GM12878 (cell line): Measurements from ENCODE around the gene SLC39A5. TPM values are rescaled to one million over a fixed set of nuclear protein-coding genes. Genes with fewer than 3 reads are reported as not detected.

Experiments
- ATAC-seq: fragments of 200-7000 bp; cut with Tn5 transposase; 3 replicates; pipeline ENCODE4 v1.9.1; 2020; ENCODE audit warnings: mild to moderate bottlenecking, moderate library complexity
- BruUV-seq: library from RNA; stranded (reverse); fragments of 400-500 nt; replicated peaks from 2 replicates; lab custom pipeline; 2021; lab: Mats Ljungman, UMichigan
- CTCF ChIA-PET: fragments of 300-600 bp; sonication (Branson Sonifier 250); formaldehyde crosslinking; extraction: SDS; loops from one replicate; lab custom pipeline; 2021; ENCODE audit warnings: inconsistent platforms; lab: Yijun Ruan, JAX
- POLR2A ChIA-PET: fragments of 350-600 bp; formaldehyde crosslinking; extraction: SDS; loops from one replicate; lab custom pipeline; 2021; ENCODE audit warnings: inconsistent platforms; lab: Charles Lee
- RAD21 ChIA-PET: fragments of 300-600 bp; sonication (Branson Sonifier 250); formaldehyde crosslinking; loops from one replicate; lab custom pipeline; 2023; ENCODE audit warnings: antibody characterized with exemption; ENCODE audit not compliant: unreplicated experiment; lab: Charles Lee
- SMC1A ChIA-PET: fragments of 300-600 bp; sonication (Branson Sonifier 250); formaldehyde crosslinking; loops from one replicate; lab custom pipeline; 2023; ENCODE audit not compliant: unreplicated experiment, uncharacterized antibody; lab: Charles Lee
- DNase-seq: peaks from one replicate; pipeline ENCODE4 v3.0.0-alpha.2; 2011; ENCODE audit warnings: low read depth, low spot score
- FAIRE-seq: peaks from 3 replicates; lab custom pipeline; 2011; peaks lifted over from hg19 to GRCh38; lab: Jason Lieb, UNC
- H2AFZ ChIP-seq: 2 replicates; pipeline ENCODE4 v1.6.0; 2011; ENCODE audit warnings: low read depth, low read length, control low read depth; ENCODE audit not compliant: control insufficient read depth
- H3K27ac ChIP-seq: 2 replicates; pipeline ENCODE4 v1.5.1; 2011; ENCODE audit warnings: control low read depth; ENCODE audit not compliant: control insufficient read depth, insufficient read depth
- H3K27me3 ChIP-seq, 2 experiments: replicated peaks in 1 of 2; 2 replicates each; pipeline versions ENCODE4 v1.6.0 to v1.6.1; 2011; ENCODE audit warnings: low read length in 1 of 2; ENCODE audit not compliant: control insufficient read depth in 2 of 2, insufficient read depth in 2 of 2
- H3K36me3 ChIP-seq, 2 experiments: 2 replicates each; pipeline ENCODE4 v1.5.1; 2011; ENCODE audit warnings: low read length in 1 of 2; ENCODE audit not compliant: control insufficient read depth in 2 of 2, insufficient read depth in 2 of 2
- H3K4me1 ChIP-seq: 2 replicates; pipeline ENCODE4 v1.6.1; 2011; ENCODE audit warnings: mild to moderate bottlenecking, low read length, moderate library complexity, mixed read lengths; ENCODE audit not compliant: control insufficient read depth, insufficient read depth
- H3K4me2 ChIP-seq: 2 replicates; pipeline ENCODE4 v1.6.0; 2011; ENCODE audit warnings: control low read depth; ENCODE audit not compliant: control insufficient read depth, insufficient read depth
- H3K4me3 ChIP-seq: fragments of 200-600 bp; sonication (generic); 2 replicates; pipeline ENCODE4 v1.5.1; 2016
- H3K79me2 ChIP-seq: 2 replicates; pipeline ENCODE4 v1.6.0; 2011; ENCODE audit warnings: low read length; ENCODE audit not compliant: control insufficient read depth, insufficient read depth
- H3K9ac ChIP-seq: 2 replicates; pipeline ENCODE4 v1.8.0; 2011; ENCODE audit warnings: low read length, control low read depth, mixed read lengths; ENCODE audit not compliant: control insufficient read depth, insufficient read depth
- H3K9me3 ChIP-seq: replicated peaks from 3 replicates; pipeline ENCODE4 v1.5.1; 2011; ENCODE audit warnings: mild to moderate bottlenecking, low read length; ENCODE audit not compliant: control insufficient read depth, insufficient read depth
- H4K20me1 ChIP-seq: 2 replicates; pipeline ENCODE4 v1.6.0; 2011; ENCODE audit not compliant: control insufficient read depth, insufficient read depth
- CBFB ChIP-seq: IDR thresholded peaks from 2 replicates; pipeline ENCODE4 v1.6.1; 2016; ENCODE audit warnings: antibody characterized with exemption, low read depth
- EGR1 ChIP-seq, 2 experiments: IDR thresholded peaks; 1 replicate in 1 of 2; 2 replicates in 1 of 2; pipeline ENCODE4 v1.6.1; 2011 to 2012; ENCODE audit warnings: low read depth in 2 of 2, low read length in 2 of 2, borderline replicate concordance in 1 of 2, mild to moderate bottlenecking in 1 of 2, moderate library complexity in 1 of 2
- ESRRA ChIP-seq: IDR thresholded peaks from 2 replicates; pipeline ENCODE4 v1.6.1; 2012; ENCODE audit warnings: mild to moderate bottlenecking, low read length, improper control_type of control experiment
- MYC ChIP-seq: IDR thresholded peaks from 2 replicates; pipeline ENCODE4 v1.6.1; 2011; ENCODE audit warnings: mild to moderate bottlenecking, low read length, moderate library complexity, inconsistent platforms; ENCODE audit not compliant: insufficient read depth, insufficient replicate concordance, insufficient read length, severe bottlenecking
- PBX3 ChIP-seq: IDR thresholded peaks from 2 replicates; pipeline ENCODE4 v1.6.1; 2011; ENCODE audit warnings: mild to moderate bottlenecking, low read depth, low read length, moderate library complexity; ENCODE audit not compliant: insufficient replicate concordance
- RBBP5 ChIP-seq: fragments of 200-600 bp; sonication (generic); conservative IDR thresholded peaks from 2 replicates; pipeline ENCODE4 v1.6.1; 2016
- SIN3A ChIP-seq: IDR thresholded peaks from 2 replicates; pipeline ENCODE4 v1.6.1; 2012; ENCODE audit warnings: low read depth, low read length, improper control_type of control experiment
- SRF ChIP-seq, 2 experiments: IDR thresholded peaks; 2 replicates each; pipeline ENCODE4 v1.6.1; 2011; ENCODE audit warnings: low read depth in 2 of 2, low read length in 2 of 2, mild to moderate bottlenecking in 1 of 2, moderate library complexity in 1 of 2
- TBL1XR1 ChIP-seq: IDR thresholded peaks from 2 replicates; pipeline ENCODE4 v1.6.1; 2012; ENCODE audit warnings: low read depth, low read length, improper control_type of control experiment
- ZNF217 ChIP-seq: fragments of 450-650 bp; IDR thresholded peaks from 2 replicates; pipeline ENCODE4 v1.6.1; 2017; ENCODE audit warnings: antibody characterized with exemption, mild to moderate bottlenecking
- ZNF24 ChIP-seq: fragments of 450-650 bp; IDR thresholded peaks from 2 replicates; pipeline ENCODE4 v1.6.1; 2017; ENCODE audit warnings: antibody characterized with exemption, mild to moderate bottlenecking
- ZNF622 ChIP-seq: fragments of 450-650 bp; IDR thresholded peaks from 2 replicates; pipeline ENCODE4 v1.6.1; 2017; ENCODE audit warnings: mild to moderate bottlenecking, inconsistent platforms
- in situ Hi-C: fragments of 300-500 bp; cut with MboI; formaldehyde crosslinking; loops from 9 replicates; pipeline ENCODE4 v1.14.3; 2018; ENCODE audit warnings: mixed read lengths
- intact Hi-C: fragments of 100-400 bp; cut with micrococcal nuclease; formaldehyde crosslinking; loops from one replicate; pipeline ENCODE4 v1.14.2; 2022; ENCODE audit not compliant: unreplicated experiment
- polyA plus RNA-seq, 11 experiments: library from polyadenylated mRNA; depleted of rRNA in 4 of 11; unstranded in 6 of 11; stranded (reverse) in 5 of 11; fragments of >200 nt; fragmentation: Nextera tagmentation in 4 of 11; fragmentation: Illumina TruSeq in 1 of 11; extraction: Ambion mirVana in 4 of 11; extraction: Trizol in 1 of 11; gene quantifications; 1 replicate in 1 of 11; 2 replicates in 10 of 11; pipeline versions ENCODE4 v1.2.1 to v1.2.3, GENCODE V29; 2011 to 2016; ENCODE audit warnings: inconsistent platforms in 2 of 11, missing spikeins in 2 of 11, low read depth in 1 of 11
- total RNA-seq, 4 experiments: library from RNA; depleted of rRNA in 3 of 4; stranded (reverse); fragments of >200 nt in 3 of 4; fragmentation: Illumina TruSeq in 1 of 4; extraction: Trizol in 1 of 4; gene quantifications; 2 replicates each; pipeline versions ENCODE4 v1.2.1 to v1.2.3, GENCODE V29; 2013 to 2021
- TF ChIP-seq, protein P1 (sequence below): fragments of 450-650 bp; formaldehyde crosslinking; IDR thresholded peaks from 2 replicates; pipeline ENCODE4 v1.4.0; 2022; ENCODE audit warnings: mild to moderate bottlenecking, moderate library complexity

Gene SLC39A5
- total and polyA plus RNA-seq, 10 of the 15 experiments (the other 5 are each of a cell fraction or from before 2014, with no cell fraction given), result 0.15 to 0.56 (median 0.15) TPM; not detected in 7

- BruUV-seq, result no TSS peak
- Histone ChIP-seq H3K4me3 (no peak overlapping the region), H3K27me3 (no peaks in the 10 kb centered on the region), H2AFZ (no peak overlapping the region), H4K20me1 (no peaks in the 10 kb centered on the region), H3K27ac (no peak overlapping the region), H3K79me2 (peaks cover 16% of the 10 kb centered on the region), H3K9ac (no peak overlapping the region), H3K36me3 (no peaks in the 10 kb centered on the region), H3K4me2 (no peak overlapping the region), H3K4me1 (0 out of 2 replicates have a peak, but pooled peaks cover 1% of the 10 kb centered on the region), H3K9me3 (no peaks in the 10 kb centered on the region)
- ChIA-PET CTCF (interaction anchor here (0.7 to 8.9 kb wide), 22 partner anchors 11 to 456 kb away, joined by 3 to 129 read pairs (median 4); partner anchors contain the start of genes ANKRD52, ESYT1, RNF41 and TIMELESS), POLR2A (interaction anchor here (0.5 to 7.7 kb wide), 5 partner anchors 29 to 285 kb away, joined by 3 to 68 read pairs (median 3); partner anchors contain the start of genes ESYT1, RNF41 and ZC3H10), RAD21 (interaction anchor here (0.8 to 1.6 kb wide), 4 partner anchors 29 to 272 kb away, joined by 3 to 9 read pairs (median 4); partner anchors contain the start of genes ESYT1 and RNF41), SMC1A (interaction anchor here (0.7 to 6.2 kb wide), 7 partner anchors 29 to 454 kb away, joined by 3 to 68 read pairs (median 5); partner anchors contain the start of genes ESYT1 and RNF41)
- ATAC-seq, result no peak
- intact Hi-C loops, result loop anchor here (2.0 to 10.0 kb wide), 2 partner anchors 306 to 402 kb away; no protein-coding TSS in a partner anchor
- FAIRE-seq, result no peak
- in situ Hi-C loops, result loop anchor here (5.0 kb wide), 1 partner anchor 275 kb away; the partner anchor contains the start of gene SPRYD4
- no peak for DNase-seq
- TF ChIP-seq CBFB (no peak), ZNF24 (no peak), PBX3 (no peak), EGR1 (IDR thresholded peaks at IDR 0.05; ENCODE audit: borderline replicate concordance in 1 of 2, low read depth in 2 of 2, low read length in 2 of 2) (no peak), ZNF622 (no peak), TBL1XR1 (no peak), ZNF217 (no peak), SIN3A (no peak), SRF (IDR thresholded peaks at IDR 0.05; ENCODE audit: low read depth in 2 of 2, low read length in 2 of 2) (no peak), MYC (no peak), RBBP5 (no peak), ESRRA (no peak)
- TF ChIP-seq, protein P1, sequence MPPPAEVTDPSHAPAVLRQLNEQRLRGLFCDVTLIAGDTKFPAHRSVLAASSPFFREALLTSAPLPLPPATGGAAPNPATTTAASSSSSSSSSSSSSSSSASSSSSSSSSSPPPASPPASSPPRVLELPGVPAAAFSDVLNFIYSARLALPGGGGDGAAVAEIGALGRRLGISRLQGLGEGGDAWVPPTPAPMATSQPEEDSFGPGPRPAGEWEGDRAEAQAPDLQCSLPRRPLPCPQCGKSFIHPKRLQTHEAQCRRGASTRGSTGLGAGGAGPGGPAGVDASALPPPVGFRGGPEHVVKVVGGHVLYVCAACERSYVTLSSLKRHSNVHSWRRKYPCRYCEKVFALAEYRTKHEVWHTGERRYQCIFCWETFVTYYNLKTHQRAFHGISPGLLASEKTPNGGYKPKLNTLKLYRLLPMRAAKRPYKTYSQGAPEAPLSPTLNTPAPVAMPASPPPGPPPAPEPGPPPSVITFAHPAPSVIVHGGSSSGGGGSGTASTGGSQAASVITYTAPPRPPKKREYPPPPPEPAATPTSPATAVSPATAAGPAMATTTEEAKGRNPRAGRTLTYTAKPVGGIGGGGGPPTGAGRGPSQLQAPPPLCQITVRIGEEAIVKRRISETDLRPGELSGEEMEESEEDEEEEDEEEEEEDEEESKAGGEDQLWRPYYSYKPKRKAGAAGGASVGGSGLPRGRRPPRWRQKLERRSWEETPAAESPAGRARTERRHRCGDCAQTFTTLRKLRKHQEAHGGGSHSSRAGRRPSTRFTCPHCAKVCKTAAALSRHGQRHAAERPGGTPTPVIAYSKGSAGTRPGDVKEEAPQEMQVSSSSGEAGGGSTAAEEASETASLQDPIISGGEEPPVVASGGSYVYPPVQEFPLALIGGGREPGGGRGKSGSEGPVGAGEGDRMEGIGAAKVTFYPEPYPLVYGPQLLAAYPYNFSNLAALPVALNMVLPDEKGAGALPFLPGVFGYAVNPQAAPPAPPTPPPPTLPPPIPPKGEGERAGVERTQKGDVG (CRISPR knock-in tag), result no peak
Observed at GRCh38 chr12:56192582-56192981, 37.3 kb upstream of the SLC39A5 start.
